RWPE1 (cell line): ENCODE data around the gene UBE3B.

Experiments
- CTCF ChIA-PET: fragments of 350-600 bp; sonication (Branson Sonifier 250); formaldehyde crosslinking; extraction: SDS; loops from one replicate; lab custom pipeline; 2021; lab: Yijun Ruan, JAX
- POLR2A ChIA-PET: fragments of 400-600 bp; formaldehyde crosslinking; extraction: SDS; loops from one replicate; lab custom pipeline; 2020; ENCODE audit warnings: antibody characterized with exemption; ENCODE audit not compliant: low non-redundant PET; lab: Yijun Ruan, JAX
- DNase-seq: peaks from one replicate; pipeline ENCODE4 v3.0.0; 2012; ENCODE audit warnings: low spot score
- H3K27ac ChIP-seq: fragments of 450-650 bp; 2 replicates; pipeline ENCODE4 v1.5.1; 2017
- TF ChIP-seq, protein P1 (sequence below): fragments of 450-650 bp; conservative IDR thresholded peaks from 2 replicates; pipeline ENCODE4 v1.5.1; 2017; ENCODE audit warnings: low read depth, mild to moderate bottlenecking

Gene UBE3B

DNA sequence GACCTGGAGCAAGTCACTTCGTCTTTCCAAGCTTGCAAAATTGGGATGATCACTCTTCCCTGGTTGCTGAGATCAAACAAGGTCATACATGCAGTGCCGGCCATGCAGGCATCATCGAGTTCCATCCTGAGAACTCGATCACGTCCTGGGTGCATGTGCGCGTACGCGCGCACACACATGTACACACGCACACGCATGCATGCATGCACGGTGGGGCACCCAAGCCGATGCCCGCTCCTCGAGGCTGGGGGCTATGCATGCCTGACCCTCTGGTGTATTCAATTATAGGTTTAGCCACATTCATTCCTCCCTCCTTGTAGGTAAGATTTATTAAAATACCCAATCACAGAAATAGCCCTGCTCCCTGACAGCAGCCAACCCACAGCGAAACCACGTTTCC, 69.9 kb downstream of the UBE3B start:
- POLR2A ChIA-PET = no interaction called here
- TF ChIP-seq, protein P1, sequence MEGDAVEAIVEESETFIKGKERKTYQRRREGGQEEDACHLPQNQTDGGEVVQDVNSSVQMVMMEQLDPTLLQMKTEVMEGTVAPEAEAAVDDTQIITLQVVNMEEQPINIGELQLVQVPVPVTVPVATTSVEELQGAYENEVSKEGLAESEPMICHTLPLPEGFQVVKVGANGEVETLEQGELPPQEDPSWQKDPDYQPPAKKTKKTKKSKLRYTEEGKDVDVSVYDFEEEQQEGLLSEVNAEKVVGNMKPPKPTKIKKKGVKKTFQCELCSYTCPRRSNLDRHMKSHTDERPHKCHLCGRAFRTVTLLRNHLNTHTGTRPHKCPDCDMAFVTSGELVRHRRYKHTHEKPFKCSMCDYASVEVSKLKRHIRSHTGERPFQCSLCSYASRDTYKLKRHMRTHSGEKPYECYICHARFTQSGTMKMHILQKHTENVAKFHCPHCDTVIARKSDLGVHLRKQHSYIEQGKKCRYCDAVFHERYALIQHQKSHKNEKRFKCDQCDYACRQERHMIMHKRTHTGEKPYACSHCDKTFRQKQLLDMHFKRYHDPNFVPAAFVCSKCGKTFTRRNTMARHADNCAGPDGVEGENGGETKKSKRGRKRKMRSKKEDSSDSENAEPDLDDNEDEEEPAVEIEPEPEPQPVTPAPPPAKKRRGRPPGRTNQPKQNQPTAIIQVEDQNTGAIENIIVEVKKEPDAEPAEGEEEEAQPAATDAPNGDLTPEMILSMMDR = no peak
- DNase-seq = no peak
- no peak overlapping the region for H3K27ac ChIP-seq
- CTCF ChIA-PET = no interaction called here

DNA sequence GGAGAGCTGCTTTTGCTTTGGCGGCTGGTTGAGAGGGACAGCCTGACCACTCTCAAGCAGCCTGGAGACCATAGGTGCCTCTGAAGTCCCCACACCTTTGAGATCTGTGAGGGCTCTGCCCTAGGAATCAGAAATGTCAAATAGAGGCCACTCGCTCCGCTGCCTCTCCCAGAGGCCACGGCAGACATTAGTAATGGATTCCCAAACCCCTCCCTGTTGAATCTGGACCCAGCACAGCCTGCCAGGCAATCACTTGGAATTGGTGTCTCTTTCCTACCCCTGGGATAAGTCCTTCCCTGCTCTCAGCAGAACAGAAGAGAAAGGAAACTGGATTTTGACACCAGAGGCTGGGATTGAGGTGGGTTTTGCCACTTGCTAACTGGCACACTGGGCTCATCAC, 70.8 kb downstream of the UBE3B start:
- CTCF ChIA-PET = interaction anchor here (0.6 kb wide), 1 partner anchor 54 kb away, joined by 3 read pairs; no protein-coding TSS in a partner anchor

GRCh38 chr12:109549613-109550270, 72.3 kb downstream of the UBE3B start:
- ChIA-PET POLR2A (no interaction called here), CTCF (interaction anchor here (0.6 kb wide), 3 partner anchors 34 to 320 kb away, joined by 3 to 4 read pairs (median 4); no protein-coding TSS in a partner anchor)
- TF ChIP-seq, protein P1 = no peak
- H3K27ac ChIP-seq = no peak overlapping the region
- DNase-seq = no peak

More for the DNA sequence above, 70.8 kb downstream of the UBE3B start:
- TF ChIP-seq, protein P1 = no peak
- DNase-seq = no peak
- no peak overlapping the region for H3K27ac ChIP-seq
- POLR2A ChIA-PET = no interaction called here

DNA sequence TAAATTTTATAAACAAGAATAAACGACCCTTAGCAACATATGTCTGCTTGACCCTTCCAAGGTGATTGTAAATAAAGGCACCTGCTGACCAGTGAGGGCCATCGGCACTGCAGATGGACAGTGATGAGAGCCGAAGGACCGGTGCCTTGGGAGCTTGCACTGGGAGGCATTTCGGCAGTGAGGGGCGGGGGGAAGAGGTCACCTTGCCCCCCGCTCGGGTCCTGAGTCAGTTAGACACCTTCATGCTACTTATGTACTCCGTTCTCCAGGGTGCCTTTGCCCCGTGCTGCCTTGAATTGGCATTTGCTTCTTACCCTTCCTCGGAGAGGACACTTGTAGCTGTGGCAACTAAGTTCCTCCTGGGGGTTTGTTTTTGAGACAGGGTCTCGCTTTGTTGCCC, 72.8 kb downstream of the UBE3B start:
- ChIA-PET POLR2A (no interaction called here), CTCF (interaction anchor here (0.6 kb wide), 1 partner anchor 320 kb away, joined by 3 read pairs; no protein-coding TSS in a partner anchor)
- TF ChIP-seq, protein P1 = no peak
- H3K27ac ChIP-seq = no peak overlapping the region
- no peak for DNase-seq

- POLR2A ChIA-PET = no interaction called here
- no peak for DNase-seq
- TF ChIP-seq, protein P1 = no peak
- CTCF ChIA-PET = no interaction called here
- no peak overlapping the region for H3K27ac ChIP-seq
Measured at GRCh38 chr12:109551108-109551507, 73.7 kb downstream of the UBE3B start.

GRCh38 chr12:109552971-109553370, 75.5 kb downstream of the UBE3B start:
- ChIA-PET CTCF (no interaction called here), POLR2A (no interaction called here)
- TF ChIP-seq, protein P1 = no peak
- no peak for DNase-seq
- no peak overlapping the region for H3K27ac ChIP-seq
